Muscle layer of duodenum (tissue), 2 donors: ENCODE measurements around the gene IDH3G.

Experiments
- H3K27ac ChIP-seq: one replicate; pipeline ENCODE4 v1.7.0; 2013; ENCODE audit warnings: mild to moderate bottlenecking, low read length
- H3K27me3 ChIP-seq: one replicate; pipeline ENCODE4 v1.7.0; 2013; ENCODE audit warnings: low read depth, mild to moderate bottlenecking, control low read depth, low read length
- H3K36me3 ChIP-seq, 2 donors: one replicate each; pipeline ENCODE4 v1.7.0; 2013; ENCODE audit warnings: low read length in 2 of 2, control low read depth in 1 of 2, mild to moderate bottlenecking in 1 of 2; ENCODE audit not compliant: insufficient read depth in 2 of 2, control insufficient read depth in 1 of 2
- H3K4me1 ChIP-seq, 2 donors: one replicate each; pipeline ENCODE4 v1.7.0; 2013; ENCODE audit warnings: low read length in 2 of 2, mild to moderate bottlenecking in 2 of 2, control low read depth in 1 of 2, moderate library complexity in 1 of 2; ENCODE audit not compliant: insufficient read depth in 2 of 2, control insufficient read depth in 1 of 2
- H3K4me3 ChIP-seq, 2 donors: one replicate each; pipeline ENCODE4 v1.7.0; 2013; ENCODE audit warnings: low read length in 2 of 2, low read depth in 1 of 2, mild to moderate bottlenecking in 1 of 2
- H3K9me3 ChIP-seq, 2 donors: one replicate each; pipeline ENCODE4 v1.7.0; 2013; ENCODE audit warnings: low read length in 2 of 2, control low read depth in 1 of 2, mild to moderate bottlenecking in 1 of 2; ENCODE audit not compliant: control insufficient read depth in 1 of 2
- donor health status: healthy.

The IDH3G gene

DNA sequence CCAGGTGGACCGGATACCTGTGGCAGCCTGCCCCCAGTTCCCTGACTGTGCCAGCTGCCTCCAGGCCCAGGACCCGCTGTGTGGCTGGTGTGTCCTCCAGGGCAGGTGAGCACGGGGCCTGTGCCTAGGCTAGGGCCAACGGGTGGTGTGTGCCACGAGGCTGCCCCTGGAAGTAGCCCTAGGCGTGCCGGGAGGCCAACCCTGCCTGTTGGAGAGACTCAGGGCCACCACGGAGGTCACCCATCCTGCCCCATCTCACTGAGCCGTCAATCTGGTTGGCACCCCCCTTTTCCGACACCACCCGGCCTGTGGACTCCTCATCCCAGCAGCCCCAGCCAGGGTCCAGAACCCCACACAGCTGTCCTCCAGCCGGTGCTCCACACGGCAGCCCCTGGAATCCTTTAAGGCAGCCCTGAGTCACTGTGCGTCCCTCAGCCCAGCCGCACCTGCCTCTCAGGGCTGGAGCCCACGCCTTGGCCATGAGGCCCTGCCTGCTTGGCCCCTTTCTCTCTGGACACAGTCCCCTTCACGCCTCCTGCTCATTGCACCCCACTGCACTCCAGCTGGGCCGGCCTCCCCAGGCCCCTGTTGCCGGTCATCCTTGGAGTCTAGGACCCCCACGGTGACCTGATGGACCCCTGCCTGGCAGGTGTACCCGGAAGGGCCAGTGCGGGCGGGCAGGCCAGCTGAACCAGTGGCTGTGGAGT lies 24.9 kb downstream of the IDH3G start:
- peaks cover 0 to 3% of the 10 kb centered on the region in 2 donors for H3K4me1 ChIP-seq
- no peaks in the 10 kb centered on the region for H3K9me3 ChIP-seq
- no peak overlapping the region for H3K27ac ChIP-seq
- H3K36me3 ChIP-seq, result peaks cover 0 to 13% of the 10 kb centered on the region in 2 donors
- no peaks in the 10 kb centered on the region for H3K27me3 ChIP-seq
- H3K4me3 ChIP-seq, result no peak overlapping the region

DNA sequence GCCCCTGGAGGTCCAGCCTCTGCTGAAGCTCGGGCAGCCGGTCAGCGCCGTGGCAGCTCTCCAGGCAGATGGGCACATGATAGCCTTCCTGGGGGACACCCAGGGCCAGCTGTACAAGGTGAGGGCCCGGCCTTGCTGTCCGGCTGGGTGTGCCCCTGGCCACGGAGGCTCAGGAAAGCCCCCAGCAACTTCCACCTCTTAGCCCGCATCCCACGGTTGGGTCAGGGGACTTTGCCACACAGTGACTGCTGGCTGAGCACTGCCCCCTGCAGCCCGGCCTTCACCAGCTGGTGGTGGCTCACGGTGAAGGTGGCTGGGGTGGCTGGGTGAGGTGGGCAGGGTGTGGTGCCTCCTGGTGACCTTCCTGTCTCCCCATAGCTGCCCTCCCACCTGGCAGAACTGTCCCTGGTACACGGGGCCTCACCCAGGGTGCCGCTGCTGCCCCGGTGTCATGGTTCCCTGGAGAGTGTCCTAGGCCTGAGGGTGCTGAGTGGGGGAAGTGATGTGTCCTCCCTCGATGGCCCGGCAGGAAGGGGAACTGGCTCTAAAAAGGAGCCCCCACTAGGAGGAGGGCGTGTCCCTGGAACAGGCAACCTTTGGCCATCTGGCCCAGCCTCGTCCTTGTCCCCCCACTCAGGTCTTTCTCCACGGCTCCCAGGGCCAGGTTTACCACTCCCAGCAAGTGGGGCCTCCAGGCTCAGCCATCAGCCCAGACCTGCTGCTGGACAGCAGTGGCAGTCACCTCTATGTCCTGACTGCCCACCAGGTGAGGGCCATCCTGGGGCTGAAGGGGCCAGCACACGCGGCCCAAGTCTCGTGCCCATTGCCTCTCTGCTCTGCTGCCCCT lies 25.6 kb downstream of the IDH3G start:
- Histone ChIP-seq H3K4me3 (no peak overlapping the region), H3K36me3 (peaks cover 0 to 7% of the 10 kb centered on the region in 2 donors), H3K27ac (no peak overlapping the region), H3K27me3 (no peaks in the 10 kb centered on the region), H3K4me1 (peaks cover 0 to 3% of the 10 kb centered on the region in 2 donors), H3K9me3 (no peaks in the 10 kb centered on the region)

DNA sequence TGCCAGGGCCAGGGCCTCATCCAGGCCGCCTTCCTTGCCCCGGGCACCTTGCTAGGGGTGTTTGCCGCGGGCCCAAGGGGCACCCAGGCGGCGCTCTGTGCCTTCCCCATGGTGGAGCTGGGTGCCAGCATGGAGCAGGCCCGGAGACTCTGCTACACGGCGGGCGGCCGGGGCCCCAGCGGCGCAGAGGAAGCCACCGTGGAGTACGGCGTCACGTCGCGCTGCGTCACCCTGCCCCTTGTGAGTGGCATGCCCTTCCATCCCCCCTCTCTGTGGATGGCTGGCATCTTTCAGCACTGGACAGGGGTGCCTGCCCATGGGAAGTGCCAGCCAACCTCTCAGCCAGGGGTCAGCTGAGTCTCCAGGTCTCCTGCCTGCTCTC lies 26.5 kb downstream of the IDH3G start:
- Histone ChIP-seq H3K9me3 (no peaks in the 10 kb centered on the region), H3K36me3 (peaks cover 0 to 7% of the 10 kb centered on the region in 2 donors), H3K4me3 (no peak overlapping the region), H3K4me1 (peaks cover 0 to 3% of the 10 kb centered on the region in 2 donors), H3K27me3 (no peaks in the 10 kb centered on the region), H3K27ac (no peak overlapping the region)

DNA sequence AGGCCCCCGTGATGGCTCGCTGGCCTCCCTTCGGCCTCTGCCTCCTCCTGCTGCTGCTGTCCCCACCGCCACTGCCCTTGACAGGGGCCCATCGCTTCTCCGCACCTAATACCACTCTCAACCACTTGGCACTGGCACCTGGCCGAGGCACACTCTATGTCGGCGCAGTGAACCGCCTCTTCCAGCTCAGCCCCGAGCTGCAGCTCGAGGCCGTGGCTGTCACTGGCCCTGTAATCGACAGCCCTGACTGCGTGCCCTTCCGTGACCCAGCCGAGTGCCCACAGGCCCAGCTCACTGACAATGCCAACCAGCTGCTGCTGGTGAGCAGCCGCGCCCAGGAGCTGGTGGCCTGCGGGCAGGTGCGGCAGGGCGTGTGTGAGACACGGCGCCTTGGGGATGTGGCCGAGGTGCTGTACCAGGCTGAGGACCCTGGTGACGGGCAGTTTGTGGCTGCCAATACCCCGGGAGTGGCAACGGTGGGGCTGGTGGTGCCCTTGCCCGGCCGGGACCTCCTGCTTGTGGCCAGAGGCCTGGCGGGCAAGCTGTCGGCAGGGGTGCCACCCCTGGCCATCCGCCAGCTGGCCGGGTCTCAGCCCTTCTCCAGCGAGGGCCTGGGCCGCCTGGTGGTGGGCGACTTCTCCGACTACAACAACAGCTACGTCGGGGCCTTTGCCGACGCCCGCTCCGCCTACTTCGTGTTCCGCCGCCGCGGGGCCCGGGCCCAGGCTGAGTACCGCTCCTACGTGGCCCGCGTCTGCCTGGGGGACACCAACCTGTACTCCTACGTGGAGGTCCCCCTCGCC lies 27.1 kb downstream of the IDH3G start:
- no peaks in the 10 kb centered on the region for H3K27me3 ChIP-seq
- peaks cover 0 to 3% of the 10 kb centered on the region in 2 donors for H3K4me1 ChIP-seq
- no peaks in the 10 kb centered on the region for H3K9me3 ChIP-seq
- H3K36me3 ChIP-seq, result peaks cover 0 to 7% of the 10 kb centered on the region in 2 donors
- H3K27ac ChIP-seq, result no peak overlapping the region
- H3K4me3 ChIP-seq, result peak overlapping the region in 1 of 2 donors; percentile 52

DNA sequence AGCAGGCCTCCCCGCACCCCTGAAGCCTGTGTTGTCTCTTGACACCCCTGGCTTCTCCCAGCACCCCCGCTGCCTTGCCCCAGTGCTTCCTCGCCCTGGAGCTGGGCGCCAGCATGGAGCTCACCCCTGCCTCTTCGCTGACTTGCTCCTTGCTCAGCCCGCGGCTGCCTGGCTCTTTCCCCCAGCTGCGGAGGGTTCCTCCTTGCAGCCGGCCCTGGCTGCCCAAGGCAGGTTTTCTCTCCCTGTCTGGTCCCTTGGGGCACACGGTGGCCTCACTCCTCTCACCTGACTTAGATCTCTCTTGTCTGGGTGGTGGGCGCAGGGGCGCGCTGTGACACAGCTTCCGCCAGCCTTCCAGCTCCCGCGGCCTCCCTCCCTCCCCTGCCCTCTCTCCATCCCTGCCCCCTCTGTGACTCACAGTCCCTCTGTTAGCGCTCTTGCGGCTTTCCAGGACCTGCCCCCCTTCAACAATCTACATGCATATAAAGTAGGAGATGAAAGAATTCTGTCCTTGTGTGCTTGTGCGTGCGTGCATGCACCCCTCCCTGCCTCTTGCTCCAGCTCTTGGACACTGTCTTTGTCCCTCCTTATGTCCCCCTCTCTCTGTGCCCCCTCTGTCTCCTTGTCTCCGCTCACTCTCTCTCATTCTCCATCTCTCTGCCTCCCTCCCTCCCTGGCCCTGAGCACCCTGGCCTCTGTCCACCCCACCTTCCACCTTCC lies 27.9 kb downstream of the IDH3G start:
- Histone ChIP-seq H3K27ac (no peak overlapping the region), H3K9me3 (no peaks in the 10 kb centered on the region), H3K36me3 (peaks cover 0 to 5% of the 10 kb centered on the region in 2 donors), H3K27me3 (no peaks in the 10 kb centered on the region), H3K4me1 (peaks cover 0 to 3% of the 10 kb centered on the region in 2 donors), H3K4me3 (peak overlapping the region in 1 of 2 donors; percentile 52)

DNA sequence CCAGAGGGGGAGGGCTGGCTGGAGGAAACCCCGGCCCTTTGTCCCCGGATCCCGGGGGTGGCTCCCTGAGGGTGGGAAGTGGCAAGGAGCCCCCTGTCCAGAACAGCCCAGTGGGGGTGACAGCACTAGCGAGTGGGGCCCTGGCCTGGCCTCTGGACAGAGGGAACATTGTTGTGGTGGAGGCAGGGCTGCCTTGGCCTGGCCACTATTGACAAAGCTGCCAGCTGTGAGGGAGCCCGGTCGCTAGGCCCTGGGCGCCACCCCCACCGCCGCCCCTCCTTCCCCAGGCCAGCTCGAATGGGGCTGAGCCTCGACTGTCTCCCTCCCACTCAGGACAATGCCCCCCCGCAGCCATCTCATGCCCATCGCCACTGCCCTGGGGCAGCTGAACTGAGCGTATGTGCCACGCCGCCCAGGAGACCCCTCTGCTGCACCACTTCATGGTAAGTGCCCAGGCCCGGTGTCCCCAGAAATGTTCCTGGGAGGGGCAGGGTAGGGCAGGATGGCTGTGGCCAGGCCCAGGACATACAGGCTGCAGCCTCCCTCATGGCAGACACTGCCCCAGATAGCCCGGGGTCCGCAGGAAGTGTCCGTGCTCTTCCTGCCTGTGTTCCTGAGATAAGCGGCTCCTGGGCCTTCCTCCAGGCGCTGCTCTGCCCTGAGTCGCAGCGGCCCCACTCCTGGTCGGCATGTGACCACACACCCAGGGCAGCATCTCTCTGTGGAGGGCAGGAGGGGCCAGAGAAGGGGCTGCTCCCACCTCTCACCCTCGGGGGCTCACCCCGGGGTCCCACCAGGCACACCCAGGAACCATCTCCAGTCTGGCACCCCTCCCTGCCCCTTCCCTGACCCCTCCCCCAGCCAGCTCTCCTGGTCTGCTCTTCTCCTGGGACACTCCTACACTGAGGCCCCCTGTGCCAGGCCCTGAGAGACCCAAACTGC lies 28.8 kb downstream of the IDH3G start:
- H3K4me1 ChIP-seq, result peaks cover 0 to 3% of the 10 kb centered on the region in 2 donors
- H3K27me3 ChIP-seq, result no peaks in the 10 kb centered on the region
- peak overlapping the region in 1 of 2 donors; percentile 52 for H3K4me3 ChIP-seq
- H3K27ac ChIP-seq, result no peak overlapping the region
- no peaks in the 10 kb centered on the region for H3K9me3 ChIP-seq
- H3K36me3 ChIP-seq, result no peaks in the 10 kb centered on the region

DNA sequence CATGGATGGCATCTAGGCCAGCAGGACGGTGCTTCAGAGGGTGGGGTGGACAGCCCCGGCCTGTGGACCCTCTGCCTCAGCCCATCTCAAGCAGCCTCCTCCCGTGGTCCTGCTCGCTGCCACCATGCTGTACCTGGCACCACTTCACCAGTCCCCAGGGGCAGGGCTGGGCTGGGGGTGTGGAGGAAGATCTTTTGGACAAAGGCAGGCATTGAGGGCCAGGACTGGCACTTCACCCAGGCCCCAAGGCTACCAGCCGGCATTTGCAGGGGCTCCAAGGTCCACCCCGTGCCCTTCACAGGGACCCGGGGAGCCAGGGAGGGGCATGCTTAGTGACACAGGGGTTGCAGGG lies 29.4 kb downstream of the IDH3G start:
- H3K9me3 ChIP-seq, result no peaks in the 10 kb centered on the region
- no peaks in the 10 kb centered on the region for H3K27me3 ChIP-seq
- no peaks in the 10 kb centered on the region for H3K36me3 ChIP-seq
- peaks cover 0 to 3% of the 10 kb centered on the region in 2 donors for H3K4me1 ChIP-seq
- H3K4me3 ChIP-seq, result peak overlapping the region; percentile 16 to 52
- no peak overlapping the region for H3K27ac ChIP-seq

DNA sequence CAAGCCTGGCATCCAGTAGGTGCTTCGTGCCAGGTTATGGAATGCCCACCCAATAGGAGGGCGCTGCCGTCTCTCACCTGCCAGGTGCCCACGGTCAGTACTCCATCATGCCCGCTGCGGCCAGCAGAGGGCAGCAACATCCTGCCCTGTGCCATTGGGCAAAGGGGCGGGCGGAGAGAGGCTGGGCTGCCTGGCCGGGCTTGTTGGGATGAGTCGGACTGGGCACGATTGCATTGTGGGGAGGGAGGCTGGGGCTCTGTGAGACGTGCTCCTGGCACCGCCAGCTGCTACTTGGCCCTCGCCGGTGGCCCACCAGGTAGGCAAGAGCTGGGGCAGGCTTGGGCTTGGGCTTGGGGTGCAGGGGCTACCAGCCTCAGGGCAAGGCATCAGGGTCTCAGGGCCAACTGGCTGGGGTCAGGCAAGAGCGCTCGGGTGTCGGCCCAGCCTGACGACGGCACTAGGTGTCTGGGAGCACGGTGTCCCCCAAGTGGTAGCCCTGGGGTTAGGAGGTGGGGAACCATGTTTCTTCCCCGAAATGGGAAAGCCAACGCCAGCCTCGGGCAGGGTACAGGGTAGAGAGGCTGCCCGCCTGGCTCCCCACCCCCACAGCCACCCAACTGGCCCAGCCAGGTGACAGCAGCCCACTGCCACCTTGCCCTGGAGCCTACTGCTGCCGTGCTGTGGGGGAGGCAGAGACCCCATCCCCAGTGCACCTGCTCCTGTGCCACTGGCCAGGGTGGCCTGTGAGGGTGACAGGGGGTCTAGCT lies 30.0 kb downstream of the IDH3G start, which contains the start of gene PLXNB3:
TSS of gene PLXNB3 (plus strand) at position 261 of the 767 bp plus-strand sequence. CDS start 1,287 bp downstream, outside the sequence.
- H3K4me3 ChIP-seq, result peak within 1 kb of the TSS; percentile 16 to 52

DNA sequence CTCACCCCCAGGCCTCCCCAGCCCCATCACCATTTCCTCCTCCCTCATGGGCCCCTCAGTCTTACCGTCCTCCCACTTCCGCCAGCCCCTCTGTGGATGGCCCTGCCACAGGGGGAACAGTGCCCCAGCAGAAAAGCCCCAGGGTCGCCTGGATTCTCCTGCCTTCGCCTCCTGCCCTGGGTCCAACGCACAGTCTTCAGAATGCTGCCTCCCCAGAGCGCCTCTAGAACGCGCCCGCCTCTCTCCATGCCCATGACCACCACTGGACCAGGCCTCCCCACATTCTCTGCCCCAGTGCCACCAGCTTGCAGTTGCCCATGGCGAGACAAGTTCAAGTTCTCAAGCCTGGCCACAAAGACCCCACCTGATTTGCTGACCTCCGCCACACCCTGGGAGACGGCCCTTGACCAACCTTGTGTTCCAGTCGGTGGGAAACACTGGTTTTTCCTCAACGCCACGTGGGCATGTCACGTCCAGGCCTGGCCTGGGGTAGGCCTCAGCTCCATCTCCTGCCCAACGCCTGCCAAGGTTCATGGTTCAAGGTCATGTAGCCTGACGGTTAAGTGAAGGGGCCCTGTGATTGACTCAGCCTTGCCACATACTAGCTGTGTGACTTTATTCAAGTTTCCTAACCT lies 30.8 kb downstream of the IDH3G start:
- H3K9me3 ChIP-seq, result no peaks in the 10 kb centered on the region
- no peaks in the 10 kb centered on the region for H3K27me3 ChIP-seq
- no peaks in the 10 kb centered on the region for H3K36me3 ChIP-seq
- peaks cover 0 to 2% of the 10 kb centered on the region in 2 donors for H3K4me1 ChIP-seq
- H3K4me3 ChIP-seq, result no peak overlapping the region
- H3K27ac ChIP-seq, result no peak overlapping the region

More for the DNA sequence above, 30.0 kb downstream of the IDH3G start, which contains the start of gene PLXNB3:
- no peaks in the 10 kb centered on the region for H3K9me3 ChIP-seq
- no peaks in the 10 kb centered on the region for H3K27me3 ChIP-seq
- H3K4me1 ChIP-seq, result peaks cover 0 to 3% of the 10 kb centered on the region in 2 donors
- no peak within 1 kb of the TSS for H3K27ac ChIP-seq
- no peaks in the 10 kb centered on the region for H3K36me3 ChIP-seq
